ENCODE measurements around the gene SUGCT.

The SUGCT gene

GRCh38 chr7:40315277-40315676 is 180.5 kb downstream of the SUGCT start (continued):
- TF ChIP-seq PRDM10 (tag by site-specific recombination; IDR thresholded peaks at IDR 0.05) (no peak), PRDM6 (tag by site-specific recombination; IDR thresholded peaks at IDR 0.05) (no peak), ZNF621 (tag by site-specific recombination; IDR thresholded peaks at IDR 0.05) (no peak), ZNF221 (tag by site-specific recombination; IDR thresholded peaks at IDR 0.05; ENCODE audit: borderline replicate concordance) (no peak), SCRT2 (tag by site-specific recombination; IDR thresholded peaks at IDR 0.05) (no peak), ZNF596 (tag by site-specific recombination; IDR thresholded peaks at IDR 0.05) (no peak), ZNF140 (tag by site-specific recombination; IDR thresholded peaks at IDR 0.05) (no peak), ZSCAN30 (tag by site-specific recombination; IDR thresholded peaks at IDR 0.05) (no peak), ZNF692 (tag by site-specific recombination; IDR thresholded peaks at IDR 0.05) (no peak)

GRCh38 chr7:40316176-40316575 is 181.4 kb downstream of the SUGCT start:
- Histone ChIP-seq H3K9me3 (ENCODE audit: control insufficient read depth, insufficient read depth, low read depth, low read length) (no peaks in the 10 kb centered on the region), H3K27ac (ENCODE audit: extremely low read depth, low read depth, low read length) (no peak overlapping the region), H3K4me3 (ENCODE audit: low read depth, low read length) (no peak overlapping the region), H3K4me1 (ENCODE audit: control insufficient read depth, insufficient read depth, low read length) (no peaks in the 10 kb centered on the region), H3K36me3 (ENCODE audit: control insufficient read depth in 2 of 2, insufficient read depth in 1 of 2, low read length in 2 of 2) (no peaks in the 10 kb centered on the region)
- no peak for TF ChIP-seq HOXA7 (CRISPR knock-in tag; IDR thresholded peaks at IDR 0.05; ENCODE audit: borderline replicate concordance)
- no peak for TF ChIP-seq ZNF423 (tag by site-specific recombination; IDR thresholded peaks at IDR 0.05)
- no peak for TF ChIP-seq ZNF521 (tag by site-specific recombination; IDR thresholded peaks at IDR 0.05)
- no peak for TF ChIP-seq ZBTB20 (tag by site-specific recombination; IDR thresholded peaks at IDR 0.05)
- no peak for TF ChIP-seq ZNF280C (tag by site-specific recombination; IDR thresholded peaks at IDR 0.05)
- no peak for TF ChIP-seq ZBTB8A (tag by site-specific recombination; IDR thresholded peaks at IDR 0.05)
- no peak for TF ChIP-seq ZNF169 (tag by site-specific recombination; IDR thresholded peaks at IDR 0.05)
- no peak for TF ChIP-seq PBX3 (CRISPR knock-in tag; IDR thresholded peaks at IDR 0.05)
- no peak for TF ChIP-seq ZNF747 (tag by site-specific recombination; IDR thresholded peaks at IDR 0.05)
- TF ChIP-seq ZNF292 (tag by site-specific recombination; IDR thresholded peaks at IDR 0.05; ENCODE audit: borderline replicate concordance, low read depth), result no peak
- TF ChIP-seq ZNF558 (tag by site-specific recombination; IDR thresholded peaks at IDR 0.05), result no peak
- no peak for TF ChIP-seq ZNF114 (tag by site-specific recombination; IDR thresholded peaks at IDR 0.05)
- ChIA-PET POLR2A (no interaction called here), CTCF (no interaction called here)

Data from HEK293 (cell line).